AG09319 (cell line): ENCODE results near the gene NRG3.

Source experiments
- DNase-seq: peaks from one replicate; pipeline ENCODE4 v3.0.0-alpha.2; 2010; ENCODE audit warnings: low read depth; ENCODE audit errors: extremely low read depth
- CTCF ChIP-seq: IDR thresholded peaks from 2 replicates; pipeline ENCODE4 v1.5.1; 2011; ENCODE audit warnings: low read depth, mild to moderate bottlenecking, inconsistent platforms, low read length, moderate library complexity

NRG3 gene

GRCh38 chr10:82618007-82618406, 743.0 kb downstream of the NRG3 start:
- TF ChIP-seq CTCF = no peak
- no peak for DNase-seq

- TF ChIP-seq CTCF = no peak
- DNase-seq = no peak
Observed at GRCh38 chr10:82621680-82622079, 746.7 kb downstream of the NRG3 start.

GRCh38 chr10:82622479-82622878, 747.5 kb downstream of the NRG3 start:
- DNase-seq = no peak
- TF ChIP-seq CTCF = no peak

- no peak for TF ChIP-seq CTCF
- no peak for DNase-seq
Observed at GRCh38 chr10:82625512-82626189, 750.7 kb downstream of the NRG3 start.

- TF ChIP-seq CTCF = no peak
- DNase-seq = no peak
Observed at GRCh38 chr10:82628373-82628772, 753.4 kb downstream of the NRG3 start.

- TF ChIP-seq CTCF = no peak
- no peak for DNase-seq
Observed at GRCh38 chr10:82643076-82643475, 768.1 kb downstream of the NRG3 start.

- DNase-seq = no peak
- TF ChIP-seq CTCF = no peak
Observed at GRCh38 chr10:82643601-82644000, 768.6 kb downstream of the NRG3 start.
